Mucosa of stomach (tissue), 1 donor: Measurements from ENCODE around the gene SLC25A21.

Experiments used
- H3K27me3 ChIP-seq: one replicate; pipeline ENCODE4 v1.7.0; 2013; ENCODE audit warnings: mild to moderate bottlenecking, low read length; ENCODE audit not compliant: control insufficient read depth, insufficient read depth
- H3K36me3 ChIP-seq: one replicate; pipeline ENCODE4 v1.7.0; 2013; ENCODE audit warnings: low read length; ENCODE audit not compliant: control insufficient read depth, insufficient read depth
- H3K4me1 ChIP-seq: one replicate; pipeline ENCODE4 v1.7.0; 2013; ENCODE audit warnings: mild to moderate bottlenecking, low read length; ENCODE audit not compliant: control insufficient read depth, insufficient read depth
- H3K4me3 ChIP-seq: one replicate; pipeline ENCODE4 v1.7.0; 2013; ENCODE audit warnings: low read length
- H3K9ac ChIP-seq: one replicate; pipeline ENCODE4 v1.7.0; 2013; ENCODE audit warnings: mild to moderate bottlenecking, low read length, moderate library complexity
- H3K9me3 ChIP-seq: one replicate; pipeline ENCODE4 v1.7.0; 2013; ENCODE audit warnings: mild to moderate bottlenecking, low read length, moderate library complexity; ENCODE audit not compliant: control insufficient read depth
- donor health status: Pancreatic carcinoma.

SLC25A21 gene

DNA sequence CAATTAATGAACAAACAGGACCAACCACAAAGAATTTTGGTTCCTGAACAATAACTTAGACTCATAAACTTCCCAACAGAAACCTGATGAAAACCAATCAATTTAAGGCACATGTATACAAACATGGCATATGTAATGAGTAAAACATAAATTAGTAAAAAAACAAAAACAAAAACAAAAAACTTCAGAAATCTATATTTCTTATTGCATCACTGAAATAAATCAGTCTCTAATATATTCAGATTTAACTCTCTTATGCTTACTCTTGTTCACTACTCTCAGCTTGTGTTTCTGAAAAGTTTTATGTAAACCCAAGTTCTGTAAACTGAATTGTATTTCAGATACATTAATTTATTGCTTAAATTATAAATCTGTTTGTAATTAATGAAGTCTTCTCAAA is 233.7 kb downstream of the SLC25A21 start:
- Histone ChIP-seq H3K36me3 (no peaks in the 10 kb centered on the region), H3K9me3 (no peaks in the 10 kb centered on the region), H3K9ac (no peak overlapping the region), H3K4me1 (no peaks in the 10 kb centered on the region), H3K27me3 (no peaks in the 10 kb centered on the region), H3K4me3 (no peak overlapping the region)

- Histone ChIP-seq H3K4me3 (no peak overlapping the region), H3K9me3 (no peaks in the 10 kb centered on the region), H3K4me1 (no peaks in the 10 kb centered on the region), H3K36me3 (no peaks in the 10 kb centered on the region), H3K9ac (no peak overlapping the region), H3K27me3 (no peaks in the 10 kb centered on the region)
These were observed 236.3 kb downstream of the SLC25A21 start for GRCh38 chr14:36935976-36936678.

DNA sequence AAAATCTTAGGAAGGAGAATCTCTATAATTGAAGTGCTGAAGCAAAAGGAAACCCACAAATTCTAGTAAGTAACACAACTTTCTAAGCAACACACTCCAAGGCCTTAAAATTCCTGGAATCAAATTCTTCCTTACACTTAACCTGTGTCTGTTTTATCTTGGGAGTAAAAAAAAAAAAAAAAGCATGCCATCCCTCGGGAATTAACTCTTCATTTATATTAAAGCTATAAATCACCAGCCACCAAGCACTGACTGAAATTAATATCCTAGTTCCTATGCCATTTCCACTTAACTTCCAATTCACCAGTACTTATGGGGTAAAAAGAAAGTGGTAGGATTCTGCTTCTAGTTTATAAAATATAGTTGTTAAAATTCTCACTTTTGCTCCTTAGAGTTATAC is 238.1 kb downstream of the SLC25A21 start:
- Histone ChIP-seq H3K4me1 (no peaks in the 10 kb centered on the region), H3K27me3 (no peaks in the 10 kb centered on the region), H3K36me3 (no peaks in the 10 kb centered on the region), H3K4me3 (no peak overlapping the region), H3K9me3 (no peaks in the 10 kb centered on the region), H3K9ac (no peak overlapping the region)

GRCh38 chr14:36931791-36932190 is 240.6 kb downstream of the SLC25A21 start:
- Histone ChIP-seq H3K4me3 (no peak overlapping the region), H3K27me3 (no peaks in the 10 kb centered on the region), H3K9me3 (no peaks in the 10 kb centered on the region), H3K4me1 (no peaks in the 10 kb centered on the region), H3K9ac (no peak overlapping the region), H3K36me3 (no peaks in the 10 kb centered on the region)

DNA sequence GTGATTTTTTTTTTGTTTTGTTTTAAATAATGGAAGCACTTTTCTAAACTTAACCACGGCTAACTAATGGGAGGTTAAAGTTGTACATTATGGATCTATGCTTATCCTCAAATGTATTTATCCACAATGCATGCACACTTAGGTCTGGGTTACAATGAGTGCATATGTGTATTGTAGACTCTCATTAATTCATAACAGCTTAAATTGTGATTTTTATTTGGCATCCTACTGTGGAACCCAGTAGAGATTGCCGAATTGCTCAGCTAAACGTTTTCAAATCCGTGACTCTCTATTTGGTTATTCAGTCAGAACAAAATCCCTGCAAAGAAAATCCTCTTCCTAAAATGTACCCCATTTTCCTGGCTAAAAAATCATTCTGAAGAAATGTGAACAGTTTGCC is 244.0 kb downstream of the SLC25A21 start:
- H3K9ac ChIP-seq, result no peak overlapping the region
- no peak overlapping the region for H3K4me3 ChIP-seq
- no peaks in the 10 kb centered on the region for H3K27me3 ChIP-seq
- no peaks in the 10 kb centered on the region for H3K9me3 ChIP-seq
- no peaks in the 10 kb centered on the region for H3K4me1 ChIP-seq
- H3K36me3 ChIP-seq, result no peaks in the 10 kb centered on the region

- Histone ChIP-seq H3K4me1 (no peaks in the 10 kb centered on the region), H3K9me3 (no peaks in the 10 kb centered on the region), H3K4me3 (no peak overlapping the region), H3K9ac (no peak overlapping the region), H3K36me3 (no peaks in the 10 kb centered on the region), H3K27me3 (no peaks in the 10 kb centered on the region)
These were observed 247.3 kb downstream of the SLC25A21 start for GRCh38 chr14:36925094-36925493.

- H3K4me1 ChIP-seq, result no peaks in the 10 kb centered on the region
- no peaks in the 10 kb centered on the region for H3K36me3 ChIP-seq
- no peaks in the 10 kb centered on the region for H3K27me3 ChIP-seq
- no peak overlapping the region for H3K4me3 ChIP-seq
- no peak overlapping the region for H3K9ac ChIP-seq
- no peaks in the 10 kb centered on the region for H3K9me3 ChIP-seq
These were observed 255.7 kb downstream of the SLC25A21 start for GRCh38 chr14:36916668-36917067.

- no peaks in the 10 kb centered on the region for H3K27me3 ChIP-seq
- no peak overlapping the region for H3K4me3 ChIP-seq
- H3K4me1 ChIP-seq, result no peaks in the 10 kb centered on the region
- H3K9me3 ChIP-seq, result no peaks in the 10 kb centered on the region
- no peaks in the 10 kb centered on the region for H3K36me3 ChIP-seq
- no peak overlapping the region for H3K9ac ChIP-seq
These were observed 257.3 kb downstream of the SLC25A21 start for GRCh38 chr14:36915081-36915480.

DNA sequence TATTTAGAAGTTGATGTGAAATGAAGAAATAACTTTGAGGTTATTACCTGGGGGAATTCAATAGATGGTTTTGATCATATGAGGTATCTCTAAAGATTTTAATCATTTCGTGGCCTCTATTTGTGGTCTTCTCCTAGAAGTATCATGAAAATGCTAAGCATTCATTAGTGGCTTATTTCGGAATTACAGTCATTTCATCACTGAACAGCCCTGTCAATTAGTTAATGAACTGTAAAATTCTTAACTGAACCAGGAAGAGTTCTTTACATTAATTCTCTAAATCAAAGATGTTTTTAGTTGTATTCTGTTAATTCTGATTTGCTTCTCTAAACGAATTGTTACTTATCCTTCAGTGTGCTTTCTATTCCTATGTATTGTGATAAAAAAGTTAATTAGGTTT is 261.8 kb downstream of the SLC25A21 start:
- H3K4me3 ChIP-seq, result no peak overlapping the region
- no peaks in the 10 kb centered on the region for H3K4me1 ChIP-seq
- H3K27me3 ChIP-seq, result no peaks in the 10 kb centered on the region
- no peaks in the 10 kb centered on the region for H3K9me3 ChIP-seq
- H3K36me3 ChIP-seq, result no peaks in the 10 kb centered on the region
- H3K9ac ChIP-seq, result no peak overlapping the region

GRCh38 chr14:36905272-36905888 is 267.0 kb downstream of the SLC25A21 start:
- no peaks in the 10 kb centered on the region for H3K4me1 ChIP-seq
- no peak overlapping the region for H3K9ac ChIP-seq
- H3K27me3 ChIP-seq, result no peaks in the 10 kb centered on the region
- no peak overlapping the region for H3K4me3 ChIP-seq
- no peaks in the 10 kb centered on the region for H3K9me3 ChIP-seq
- H3K36me3 ChIP-seq, result no peaks in the 10 kb centered on the region

DNA sequence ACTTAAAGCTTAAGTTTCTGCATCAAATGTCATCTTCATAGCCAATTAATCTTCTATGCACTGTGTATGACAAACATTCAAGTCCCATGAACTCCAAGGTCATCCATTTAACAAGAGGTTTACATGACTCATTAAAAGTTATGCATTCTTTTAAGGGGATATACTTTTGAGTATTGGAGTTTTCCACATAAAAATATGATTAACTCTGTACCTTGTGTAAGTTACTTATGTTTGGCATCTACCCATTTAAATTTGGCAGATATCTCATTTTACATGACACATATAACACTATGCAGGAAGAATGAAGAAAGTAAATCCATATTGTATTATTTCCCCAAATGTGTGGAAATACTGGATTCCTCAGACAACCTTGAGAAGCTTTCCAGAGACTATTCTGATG is 270.5 kb downstream of the SLC25A21 start:
- H3K4me3 ChIP-seq, result no peak overlapping the region
- no peaks in the 10 kb centered on the region for H3K27me3 ChIP-seq
- no peak overlapping the region for H3K9ac ChIP-seq
- no peaks in the 10 kb centered on the region for H3K36me3 ChIP-seq
- no peaks in the 10 kb centered on the region for H3K4me1 ChIP-seq
- no peaks in the 10 kb centered on the region for H3K9me3 ChIP-seq

GRCh38 chr14:36900846-36901245 is 271.6 kb downstream of the SLC25A21 start:
- Histone ChIP-seq H3K9ac (no peak overlapping the region), H3K4me3 (no peak overlapping the region), H3K4me1 (no peaks in the 10 kb centered on the region), H3K27me3 (no peaks in the 10 kb centered on the region), H3K9me3 (no peaks in the 10 kb centered on the region), H3K36me3 (no peaks in the 10 kb centered on the region)
